Measurements from ENCODE around the gene FBXW4. TPM values are rescaled to one million over a fixed set of nuclear protein-coding genes. Genes with fewer than 3 reads are reported as not detected.

FBXW4 gene
- polyA plus RNA-seq, 2 of the 4 experiments (the other 2 are of a cell fraction): 24.0 to 41.1 TPM

DNA sequence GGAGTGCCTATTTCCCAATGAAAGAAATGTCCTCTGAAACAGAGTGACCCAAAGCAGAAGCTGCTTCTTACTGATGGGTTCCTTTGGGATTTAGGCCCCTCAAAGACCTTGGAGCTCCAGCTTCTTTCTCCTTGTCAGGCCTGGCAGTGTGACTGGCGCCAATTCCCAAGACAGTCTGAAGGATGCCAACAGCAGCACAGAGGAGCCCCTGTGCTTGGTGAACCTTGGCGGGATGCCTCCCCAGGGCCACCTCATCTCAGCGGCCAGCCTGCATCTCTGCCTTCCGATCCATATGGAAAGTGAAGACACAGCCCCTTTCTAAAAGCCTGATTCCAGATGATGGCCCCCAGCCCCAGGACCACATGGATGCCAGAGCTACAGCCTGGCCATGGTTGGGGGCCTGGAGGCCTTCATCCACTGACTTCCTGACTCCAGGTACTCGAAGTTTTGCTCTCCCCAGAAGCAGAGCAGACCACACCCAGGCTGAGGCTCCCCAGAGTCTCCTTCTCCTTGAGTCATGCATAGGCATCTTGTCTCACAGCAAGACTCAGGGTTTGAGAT lies 45.4 kb downstream of the FBXW4 start:
- WGBS (ENCODE audit: missing lambda C conversion rate): 92% methylated on average over 5 of the region's 5 CpGs
- TF ChIP-seq E2F6 (IDR thresholded peaks at IDR 0.05; ENCODE audit: borderline replicate concordance, low read depth): no peak
- TF ChIP-seq, protein P1, sequence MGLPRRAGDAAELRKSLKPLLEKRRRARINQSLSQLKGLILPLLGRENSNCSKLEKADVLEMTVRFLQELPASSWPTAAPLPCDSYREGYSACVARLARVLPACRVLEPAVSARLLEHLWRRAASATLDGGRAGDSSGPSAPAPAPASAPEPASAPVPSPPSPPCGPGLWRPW (IDR thresholded peaks at IDR 0.05): no peak
- no peak for TF ChIP-seq ZSCAN20 (CRISPR knock-in tag; IDR thresholded peaks at IDR 0.05)
- no peak for TF ChIP-seq MAX (IDR thresholded peaks at IDR 0.05)
- no peak for TF ChIP-seq SMC3 (IDR thresholded peaks at IDR 0.05)
- TF ChIP-seq, protein P2, sequence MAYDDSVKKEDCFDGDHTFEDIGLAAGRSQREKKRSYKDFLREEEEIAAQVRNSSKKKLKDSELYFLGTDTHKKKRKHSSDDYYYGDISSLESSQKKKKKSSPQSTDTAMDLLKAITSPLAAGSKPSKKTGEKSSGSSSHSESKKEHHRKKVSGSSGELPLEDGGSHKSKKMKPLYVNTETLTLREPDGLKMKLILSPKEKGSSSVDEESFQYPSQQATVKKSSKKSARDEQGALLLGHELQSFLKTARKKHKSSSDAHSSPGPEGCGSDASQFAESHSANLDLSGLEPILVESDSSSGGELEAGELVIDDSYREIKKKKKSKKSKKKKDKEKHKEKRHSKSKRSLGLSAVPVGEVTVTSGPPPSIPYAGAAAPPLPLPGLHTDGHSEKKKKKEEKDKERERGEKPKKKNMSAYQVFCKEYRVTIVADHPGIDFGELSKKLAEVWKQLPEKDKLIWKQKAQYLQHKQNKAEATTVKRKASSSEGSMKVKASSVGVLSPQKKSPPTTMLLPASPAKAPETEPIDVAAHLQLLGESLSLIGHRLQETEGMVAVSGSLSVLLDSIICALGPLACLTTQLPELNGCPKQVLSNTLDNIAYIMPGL (CRISPR knock-in tag; IDR thresholded peaks at IDR 0.05; ENCODE audit: borderline replicate concordance): no peak
- TF ChIP-seq EHMT2 (IDR thresholded peaks at IDR 0.05; ENCODE audit: low read depth): no peak
- no peaks in the 10 kb centered on the region for H3K9me3 ChIP-seq
- DNase-seq (ENCODE audit: low read depth in 1 of 2, low spot score in 1 of 2) (no peak), FAIRE-seq (no peak), ATAC-seq (no peak; a peak in 1 of 6 replicates)
- no peak overlapping the region for H3K4me3 ChIP-seq
- no peak overlapping the region for H3K27ac ChIP-seq
- H3K4me1 ChIP-seq: no peaks in the 10 kb centered on the region
- POLR2A ChIA-PET: no interaction called here
- no peak overlapping the region for H3K4me2 ChIP-seq
- CTCF ChIA-PET: interaction anchor here (1.2 to 1.8 kb wide), 3 partner anchors 10 to 54 kb away, joined by 3 to 5 read pairs (median 4); no protein-coding TSS in a partner anchor

- no peak for FAIRE-seq
Measured at GRCh38 chr10:101647255-101647654, 47.7 kb downstream of the FBXW4 start.

DNA sequence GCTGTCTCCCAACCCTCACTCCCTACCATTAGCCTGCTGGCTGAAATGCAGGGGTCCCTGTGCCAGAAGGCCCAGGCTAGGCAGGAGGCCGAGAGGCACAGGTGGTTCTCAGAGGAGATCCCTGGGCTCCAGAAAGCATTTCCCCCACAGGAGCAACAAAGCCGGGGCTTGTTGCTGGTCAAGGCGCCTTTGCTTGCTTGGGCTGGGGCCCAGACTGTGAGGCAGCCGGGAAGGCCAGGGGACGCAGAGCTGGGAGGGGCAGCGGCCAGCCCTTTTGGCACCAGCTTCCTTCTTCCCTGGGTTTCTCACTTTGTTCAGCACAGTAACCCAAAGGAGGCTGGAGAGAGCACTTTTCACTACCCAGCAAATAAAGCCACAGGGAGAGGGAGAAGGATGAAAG lies 48.6 kb downstream of the FBXW4 start:
- Histone ChIP-seq H3K4me3 (no peak overlapping the region), H3K27ac (no peak overlapping the region), H3K4me1 (no peaks in the 10 kb centered on the region), H3K4me2 (no peak overlapping the region), H3K9me3 (no peaks in the 10 kb centered on the region)
- ATAC-seq: no peak
- WGBS (ENCODE audit: missing lambda C conversion rate): 95% methylated on average over 6 of the region's 6 CpGs
- ChIA-PET POLR2A (no interaction called here), CTCF (interaction anchor here (0.9 to 1.2 kb wide), 3 partner anchors 10 to 135 kb away, joined by 3 to 5 read pairs (median 4); no protein-coding TSS in a partner anchor)
- DNase-seq (ENCODE audit: low read depth in 1 of 2, low spot score in 1 of 2): no peak
- FAIRE-seq: no peak
- TF ChIP-seq USF2 (IDR thresholded peaks at IDR 0.05) (no peak), ZSCAN20 (CRISPR knock-in tag; IDR thresholded peaks at IDR 0.05) (no peak), JUNB (IDR thresholded peaks at IDR 0.05) (no peak), MYC (IDR thresholded peaks at IDR 0.05; ENCODE audit: borderline replicate concordance, low read length) (no peak), EHMT2 (IDR thresholded peaks at IDR 0.05; ENCODE audit: low read depth) (no peak), CBX2 (IDR thresholded peaks at IDR 0.05; ENCODE audit: borderline replicate concordance, low read depth) (no peak), REST (IDR thresholded peaks at IDR 0.05) (no peak), HOXB5 (CRISPR knock-in tag; IDR thresholded peaks at IDR 0.05) (no peak), NPAS2 (CRISPR knock-in tag; IDR thresholded peaks at IDR 0.05; ENCODE audit: borderline replicate concordance) (no peak)
- TF ChIP-seq, protein P3, sequence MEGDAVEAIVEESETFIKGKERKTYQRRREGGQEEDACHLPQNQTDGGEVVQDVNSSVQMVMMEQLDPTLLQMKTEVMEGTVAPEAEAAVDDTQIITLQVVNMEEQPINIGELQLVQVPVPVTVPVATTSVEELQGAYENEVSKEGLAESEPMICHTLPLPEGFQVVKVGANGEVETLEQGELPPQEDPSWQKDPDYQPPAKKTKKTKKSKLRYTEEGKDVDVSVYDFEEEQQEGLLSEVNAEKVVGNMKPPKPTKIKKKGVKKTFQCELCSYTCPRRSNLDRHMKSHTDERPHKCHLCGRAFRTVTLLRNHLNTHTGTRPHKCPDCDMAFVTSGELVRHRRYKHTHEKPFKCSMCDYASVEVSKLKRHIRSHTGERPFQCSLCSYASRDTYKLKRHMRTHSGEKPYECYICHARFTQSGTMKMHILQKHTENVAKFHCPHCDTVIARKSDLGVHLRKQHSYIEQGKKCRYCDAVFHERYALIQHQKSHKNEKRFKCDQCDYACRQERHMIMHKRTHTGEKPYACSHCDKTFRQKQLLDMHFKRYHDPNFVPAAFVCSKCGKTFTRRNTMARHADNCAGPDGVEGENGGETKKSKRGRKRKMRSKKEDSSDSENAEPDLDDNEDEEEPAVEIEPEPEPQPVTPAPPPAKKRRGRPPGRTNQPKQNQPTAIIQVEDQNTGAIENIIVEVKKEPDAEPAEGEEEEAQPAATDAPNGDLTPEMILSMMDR (IDR thresholded peaks at IDR 0.05): no peak
- TF ChIP-seq, protein P4, sequence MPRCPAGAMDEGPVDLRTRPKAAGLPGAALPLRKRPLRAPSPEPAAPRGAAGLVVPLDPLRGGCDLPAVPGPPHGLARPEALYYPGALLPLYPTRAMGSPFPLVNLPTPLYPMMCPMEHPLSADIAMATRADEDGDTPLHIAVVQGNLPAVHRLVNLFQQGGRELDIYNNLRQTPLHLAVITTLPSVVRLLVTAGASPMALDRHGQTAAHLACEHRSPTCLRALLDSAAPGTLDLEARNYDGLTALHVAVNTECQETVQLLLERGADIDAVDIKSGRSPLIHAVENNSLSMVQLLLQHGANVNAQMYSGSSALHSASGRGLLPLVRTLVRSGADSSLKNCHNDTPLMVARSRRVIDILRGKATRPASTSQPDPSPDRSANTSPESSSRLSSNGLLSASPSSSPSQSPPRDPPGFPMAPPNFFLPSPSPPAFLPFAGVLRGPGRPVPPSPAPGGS (IDR thresholded peaks at IDR 0.05): no peak
- TF ChIP-seq, protein P5, sequence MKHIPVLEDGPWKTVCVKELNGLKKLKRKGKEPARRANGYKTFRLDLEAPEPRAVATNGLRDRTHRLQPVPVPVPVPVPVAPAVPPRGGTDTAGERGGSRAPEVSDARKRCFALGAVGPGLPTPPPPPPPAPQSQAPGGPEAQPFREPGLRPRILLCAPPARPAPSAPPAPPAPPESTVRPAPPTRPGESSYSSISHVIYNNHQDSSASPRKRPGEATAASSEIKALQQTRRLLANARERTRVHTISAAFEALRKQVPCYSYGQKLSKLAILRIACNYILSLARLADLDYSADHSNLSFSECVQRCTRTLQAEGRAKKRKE (CRISPR knock-in tag; IDR thresholded peaks at IDR 0.05; ENCODE audit: low read depth): no peak

More at GRCh38 chr10:101647255-101647654, 47.7 kb downstream of the FBXW4 start:
- TF ChIP-seq TP53 (CRISPR knock-in tag; IDR thresholded peaks at IDR 0.05): no peak
- no peak for TF ChIP-seq HOXA7 (CRISPR knock-in tag; IDR thresholded peaks at IDR 0.05)
- TF ChIP-seq ZC3H11A (IDR thresholded peaks at IDR 0.05): no peak
- TF ChIP-seq HOXB5 (CRISPR knock-in tag; IDR thresholded peaks at IDR 0.05): no peak
- TF ChIP-seq ZSCAN20 (CRISPR knock-in tag; IDR thresholded peaks at IDR 0.05): no peak
- no peak for TF ChIP-seq ZNF302 (CRISPR knock-in tag; IDR thresholded peaks at IDR 0.05)
- no peak for TF ChIP-seq CEBPB (IDR thresholded peaks at IDR 0.05)
- no peak for TF ChIP-seq NPAS2 (CRISPR knock-in tag; IDR thresholded peaks at IDR 0.05; ENCODE audit: borderline replicate concordance)
- DNase-seq (ENCODE audit: low read depth in 1 of 2, low spot score in 1 of 2) (no peak), ATAC-seq (no peak)
- ChIA-PET POLR2A (no interaction called here), CTCF (interaction anchor here (0.9 to 1.2 kb wide), 2 partner anchors 9 to 22 kb away, joined by 3 to 5 read pairs; no protein-coding TSS in a partner anchor)
- Histone ChIP-seq H3K4me2 (no peak overlapping the region), H3K4me1 (no peaks in the 10 kb centered on the region), H3K9me3 (no peaks in the 10 kb centered on the region), H3K27ac (no peak overlapping the region), H3K4me3 (no peak overlapping the region)
- 57% methylated on average over 2 of the region's 2 CpGs for WGBS (ENCODE audit: missing lambda C conversion rate)
